Activated T-cell treated with anti-CD3 and anti-CD28 coated beads for 1 hour (primary cell): ENCODE results near the gene SRCIN1.
"Not testable (repeated sequence)": the region's sequence is repeated elsewhere in the genome, so short reads cannot be mapped to it uniquely, and the experiment has no call there.

Experiments used
- DNase-seq: peaks from one replicate; pipeline ENCODE4 v3.0.0-alpha.2; 2020; ENCODE audit warnings: low read depth

SRCIN1 gene

GRCh38 chr17:38482039-38482699 lies 123.6 kb downstream of the SRCIN1 start:
- DNase-seq, result not testable (repeated sequence)
